Loucy (cell line): Measurements from ENCODE around the gene NOC2L.
A peak's percentile ranks its signal among the peaks of the same experiment; 100 is the strongest.

ENCODE experiments used
- H2AFZ ChIP-seq: fragments of 200-600 bp; sonication (generic); 2 replicates; pipeline ENCODE4 v1.6.0; 2016; ENCODE audit warnings: antibody characterized with exemption, mild to moderate bottlenecking, low read length, moderate library complexity
- H3F3A ChIP-seq: fragments of 200-600 bp; 2 replicates; pipeline ENCODE4 v1.6.0; 2016; ENCODE audit warnings: antibody characterized with exemption, low read depth, mild to moderate bottlenecking
- H3K27me3 ChIP-seq: fragments of 200-600 bp; sonication (generic); 2 replicates; pipeline ENCODE4 v1.6.1; 2014; ENCODE audit warnings: low read length, mild to moderate bottlenecking; ENCODE audit not compliant: insufficient read depth, poor library complexity, severe bottlenecking
- H3K36me3 ChIP-seq: fragments of 200-600 bp; sonication (generic); 2 replicates; pipeline ENCODE4 v1.6.1; 2016; ENCODE audit warnings: low read length; ENCODE audit not compliant: insufficient read depth
- H3K4me1 ChIP-seq: fragments of 200-600 bp; sonication (generic); 2 replicates; pipeline ENCODE4 v1.5.1; 2014; ENCODE audit warnings: low read length, mild to moderate bottlenecking; ENCODE audit not compliant: insufficient read depth, poor library complexity, severe bottlenecking
- H3K4me2 ChIP-seq: fragments of 200-600 bp; sonication (generic); 2 replicates; pipeline ENCODE4 v1.6.0; 2014; ENCODE audit warnings: antibody characterized with exemption, low read length, low read depth, mild to moderate bottlenecking; ENCODE audit not compliant: poor library complexity, severe bottlenecking
- H3K4me3 ChIP-seq: fragments of 200-600 bp; sonication (generic); 2 replicates; pipeline ENCODE4 v1.5.1; 2014; ENCODE audit warnings: low read length, mild to moderate bottlenecking, mixed read lengths; ENCODE audit not compliant: poor library complexity, severe bottlenecking
- H3K79me2 ChIP-seq: fragments of 200-600 bp; sonication (generic); 2 replicates; pipeline ENCODE4 v1.6.1; 2014; ENCODE audit warnings: low read length; ENCODE audit not compliant: insufficient read depth
- H3K9ac ChIP-seq: fragments of 200-600 bp; sonication (generic); 2 replicates; pipeline ENCODE4 v1.6.0; 2014; ENCODE audit warnings: mild to moderate bottlenecking, low read depth, low read length, moderate library complexity; ENCODE audit not compliant: poor library complexity, severe bottlenecking
- H3K9me2 ChIP-seq: fragments of 200-600 bp; sonication (generic); replicated peaks from 2 replicates; pipeline ENCODE4 v1.6.1; 2016; ENCODE audit warnings: low read depth, low read length, mixed read lengths
- H3K9me3 ChIP-seq: fragments of 200-600 bp; sonication (generic); 2 replicates; pipeline ENCODE4 v1.6.1; 2014; ENCODE audit warnings: mild to moderate bottlenecking, antibody characterized with exemption, low read length, low read depth; ENCODE audit not compliant: insufficient read depth
- H4K20me1 ChIP-seq: fragments of 200-600 bp; sonication (generic); 2 replicates; pipeline ENCODE4 v1.6.0; 2014; ENCODE audit warnings: antibody characterized with exemption, low read length, mild to moderate bottlenecking; ENCODE audit not compliant: insufficient read depth, poor library complexity, severe bottlenecking
- EZH2phosphoT487 ChIP-seq: fragments of 200-600 bp; IDR thresholded peaks from 2 replicates; pipeline ENCODE4 v1.6.1; 2018; ENCODE audit warnings: antibody characterized with exemption, mild to moderate bottlenecking, moderate library complexity, borderline replicate concordance
- TF ChIP-seq, protein P1 (sequence below): fragments of 200-600 bp; sonication (generic); conservative IDR thresholded peaks from 2 replicates; pipeline ENCODE4 v1.5.1; 2014; ENCODE audit warnings: mild to moderate bottlenecking, antibody characterized with exemption, low read length

The NOC2L gene

DNA sequence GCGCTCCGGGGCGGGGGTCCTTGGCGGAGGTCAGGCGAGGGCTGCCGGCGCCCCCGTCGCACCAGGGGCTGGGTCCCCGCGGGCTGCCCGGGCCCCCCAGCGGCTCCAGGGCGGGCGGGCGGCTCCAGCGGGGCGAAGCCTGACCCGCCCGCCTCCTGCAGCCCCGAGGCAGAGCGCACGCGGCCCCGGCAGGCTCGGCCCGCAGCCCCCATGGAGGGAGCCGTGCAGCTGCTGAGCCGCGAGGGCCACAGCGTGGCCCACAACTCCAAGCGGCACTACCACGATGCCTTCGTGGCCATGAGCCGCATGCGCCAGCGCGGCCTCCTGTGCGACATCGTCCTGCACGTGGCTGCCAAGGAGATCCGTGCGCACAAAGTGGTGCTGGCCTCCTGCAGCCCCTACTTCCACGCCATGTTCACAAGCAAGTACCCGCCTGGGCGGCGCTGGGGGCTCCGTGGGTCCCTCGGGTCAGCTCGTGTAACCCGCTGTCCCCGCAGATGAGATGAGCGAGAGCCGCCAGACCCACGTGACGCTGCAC, 2.1 kb upstream of the NOC2L start:
- Histone ChIP-seq H2AFZ (peak overlapping the region; percentile 67; the same call in 1 of the 2 replicates), H3K9ac (no peak overlapping the region), H3K36me3 (no peaks in the 10 kb centered on the region; the same call in 1 of the 2 replicates), H3K4me1 (peaks cover 15% of the 10 kb centered on the region), H3K9me2 (no peaks in the 10 kb centered on the region), H3F3A (no peaks in the 10 kb centered on the region), H3K9me3 (no peaks in the 10 kb centered on the region), H3K4me3 (peak overlapping the region; percentile 100), H3K79me2 (peaks cover 29% of the 10 kb centered on the region), H4K20me1 (peaks cover 14% of the 10 kb centered on the region), H3K4me2 (peak overlapping the region; percentile 98), H3K27me3 (no peaks in the 10 kb centered on the region)
- TF ChIP-seq EZH2phosphoT487 = no peak
- TF ChIP-seq, protein P1, sequence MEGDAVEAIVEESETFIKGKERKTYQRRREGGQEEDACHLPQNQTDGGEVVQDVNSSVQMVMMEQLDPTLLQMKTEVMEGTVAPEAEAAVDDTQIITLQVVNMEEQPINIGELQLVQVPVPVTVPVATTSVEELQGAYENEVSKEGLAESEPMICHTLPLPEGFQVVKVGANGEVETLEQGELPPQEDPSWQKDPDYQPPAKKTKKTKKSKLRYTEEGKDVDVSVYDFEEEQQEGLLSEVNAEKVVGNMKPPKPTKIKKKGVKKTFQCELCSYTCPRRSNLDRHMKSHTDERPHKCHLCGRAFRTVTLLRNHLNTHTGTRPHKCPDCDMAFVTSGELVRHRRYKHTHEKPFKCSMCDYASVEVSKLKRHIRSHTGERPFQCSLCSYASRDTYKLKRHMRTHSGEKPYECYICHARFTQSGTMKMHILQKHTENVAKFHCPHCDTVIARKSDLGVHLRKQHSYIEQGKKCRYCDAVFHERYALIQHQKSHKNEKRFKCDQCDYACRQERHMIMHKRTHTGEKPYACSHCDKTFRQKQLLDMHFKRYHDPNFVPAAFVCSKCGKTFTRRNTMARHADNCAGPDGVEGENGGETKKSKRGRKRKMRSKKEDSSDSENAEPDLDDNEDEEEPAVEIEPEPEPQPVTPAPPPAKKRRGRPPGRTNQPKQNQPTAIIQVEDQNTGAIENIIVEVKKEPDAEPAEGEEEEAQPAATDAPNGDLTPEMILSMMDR = no peak

DNA sequence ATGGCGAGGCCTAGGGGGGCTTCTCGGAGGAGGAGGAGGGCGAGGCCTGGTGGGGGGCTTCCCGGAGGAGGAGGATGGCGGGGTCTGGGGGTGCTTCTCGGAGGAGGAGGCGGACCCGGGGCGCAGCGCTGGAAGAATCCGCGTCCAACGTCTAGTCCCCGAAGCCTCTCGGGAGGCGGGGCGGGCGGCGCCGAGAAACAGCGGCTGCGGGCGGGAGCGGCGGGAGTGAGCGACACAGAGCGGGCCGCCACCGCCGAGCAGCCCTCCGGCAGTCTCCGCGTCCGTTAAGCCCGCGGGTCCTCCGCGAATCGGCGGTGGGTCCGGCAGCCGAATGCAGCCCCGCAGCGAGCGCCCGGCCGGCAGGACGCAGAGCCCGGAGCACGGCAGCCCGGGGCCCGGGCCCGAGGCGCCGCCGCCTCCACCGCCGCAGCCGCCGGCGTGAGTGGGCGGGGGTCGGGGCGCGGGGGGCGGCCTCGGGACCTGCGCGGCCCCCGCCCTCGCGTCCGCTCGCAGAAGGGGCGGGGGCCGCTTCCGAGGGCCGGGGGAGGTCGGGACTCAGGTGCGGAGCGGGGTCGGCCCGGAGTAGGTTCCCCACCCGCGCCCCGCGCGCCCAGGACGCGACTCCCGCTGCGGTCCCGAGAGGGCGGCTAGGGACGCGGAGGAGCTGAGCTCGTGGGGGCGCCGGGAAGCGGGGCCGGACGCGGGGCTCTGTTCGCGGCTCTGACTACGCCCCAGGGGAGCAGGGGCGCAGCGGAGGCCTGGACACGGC, 1.5 kb upstream of the NOC2L start, which contains the start of gene KLHL17:
Gene KLHL17, plus strand, starts transcription at position 222 of the 769 bp plus-strand sequence. Its CDS starts 110 bp downstream, at position 332.
- Histone ChIP-seq H3K4me1 (peaks cover 15% of the 10 kb centered on the region), H4K20me1 (peaks cover 14% of the 10 kb centered on the region), H3K9me3 (no peaks in the 10 kb centered on the region), H3K36me3 (peaks cover 6% of the 10 kb centered on the region; the same call in 1 of the 2 replicates), H3K4me2 (peak within 1 kb of the TSS; percentile 98), H3K79me2 (peaks cover 29% of the 10 kb centered on the region), H3K9me2 (no peaks in the 10 kb centered on the region), H3K9ac (peak within 1 kb of the TSS; percentile 97), H3K4me3 (peak within 1 kb of the TSS; percentile 100), H2AFZ (peak within 1 kb of the TSS; percentile 87), H3K27me3 (no peaks in the 10 kb centered on the region), H3F3A (no peaks in the 10 kb centered on the region)
- TF ChIP-seq EZH2phosphoT487 = no peak
- TF ChIP-seq, protein P1 = no peak

DNA sequence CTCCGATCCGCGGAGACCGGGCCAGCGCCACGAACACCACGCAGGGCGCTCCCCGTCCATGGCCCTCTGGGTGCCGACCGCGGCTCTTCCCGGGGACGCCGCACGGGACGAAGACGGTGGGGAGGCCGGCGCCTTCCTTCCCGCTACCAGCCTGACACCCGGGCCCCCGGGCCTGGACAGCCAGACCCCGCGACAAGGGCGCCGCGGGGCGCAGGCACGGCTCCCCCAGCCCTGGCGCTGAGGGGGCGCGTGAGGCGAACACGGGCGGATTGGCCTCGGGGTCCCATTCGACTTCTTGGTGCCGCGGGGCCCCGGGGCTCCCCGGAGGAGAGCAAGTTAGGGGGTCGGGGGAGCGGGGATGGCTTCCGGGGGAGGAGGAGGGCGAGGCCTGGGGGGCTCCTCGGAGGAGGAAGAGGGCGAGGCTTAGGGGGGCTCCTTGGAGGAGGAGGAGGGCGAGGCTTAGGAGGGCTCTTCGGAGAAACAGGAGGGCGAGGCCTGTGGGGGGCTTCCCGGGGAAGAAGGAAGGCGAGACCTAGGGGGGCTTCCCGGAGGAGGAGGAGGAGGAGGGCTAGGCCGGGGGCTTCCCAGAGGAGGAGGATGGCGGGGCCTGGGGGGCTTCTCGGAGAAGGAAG, 791 bp upstream of the NOC2L start:
- peak overlapping the region; percentile 98 for H3K4me2 ChIP-seq
- peak overlapping the region; percentile 87 for H2AFZ ChIP-seq
- no peaks in the 10 kb centered on the region for H3K9me2 ChIP-seq
- H3K9me3 ChIP-seq = no peaks in the 10 kb centered on the region
- peaks cover 14% of the 10 kb centered on the region for H4K20me1 ChIP-seq
- H3K79me2 ChIP-seq = peaks cover 29% of the 10 kb centered on the region
- no peaks in the 10 kb centered on the region for H3F3A ChIP-seq
- TF ChIP-seq, protein P1 = no peak
- TF ChIP-seq EZH2phosphoT487 = no peak
- no peaks in the 10 kb centered on the region for H3K27me3 ChIP-seq
- H3K9ac ChIP-seq = peak overlapping the region; percentile 97
- H3K4me1 ChIP-seq = peaks cover 15% of the 10 kb centered on the region
- peaks cover 13% of the 10 kb centered on the region; the same call in 1 of the 2 replicates for H3K36me3 ChIP-seq
- H3K4me3 ChIP-seq = peak overlapping the region; percentile 100
